Cerebellar nuclear complex (tissue), 1 donor: ENCODE measurements around the gene FAM124A.
"Not testable (repeated sequence)": the region's sequence is repeated elsewhere in the genome, so short reads cannot be mapped to it uniquely, and the experiment has no call there.

Experiments
- DNase-seq, 2 experiments: peaks; one replicate each; lab custom pipeline; 2025; lab: John Stamatoyannopoulos, UW

The FAM124A gene

DNA sequence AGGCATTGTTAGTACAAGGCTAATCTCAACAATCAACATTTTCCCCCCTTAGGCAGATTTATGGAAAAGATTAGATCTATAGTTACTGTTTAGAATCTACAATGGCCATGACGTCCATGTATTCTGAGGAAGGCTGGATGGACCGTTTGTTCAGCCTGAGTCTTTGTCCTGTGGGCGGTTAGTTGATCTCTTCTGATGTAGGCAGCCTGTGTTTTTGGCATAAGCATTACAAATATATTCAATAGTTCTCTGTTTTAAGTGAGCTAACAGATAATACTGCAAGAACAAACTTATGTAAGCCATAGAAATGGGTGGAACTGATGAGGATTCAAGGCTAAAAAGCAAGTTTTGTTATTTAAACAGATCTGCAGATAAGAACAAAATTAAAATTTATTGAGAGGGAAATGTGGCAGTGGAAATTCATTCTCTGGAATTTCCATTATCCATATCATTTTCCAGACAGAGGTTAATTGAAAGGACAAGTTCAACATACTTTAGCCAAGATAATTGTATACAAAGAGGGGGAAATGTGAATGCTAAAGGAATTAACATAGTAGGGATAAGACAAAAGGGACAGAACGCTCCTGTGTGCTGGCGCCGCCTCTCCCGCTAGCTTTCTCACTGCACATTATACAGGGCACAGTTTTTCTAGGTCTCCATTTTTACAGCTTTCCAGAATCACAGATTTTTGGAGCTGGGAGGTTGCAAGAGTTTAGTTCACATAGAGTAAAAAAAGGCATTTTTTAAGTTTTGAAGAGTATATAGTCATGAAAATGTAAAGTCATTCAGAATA is 48.6 kb downstream of the FAM124A start:
- no peak for DNase-seq

DNA sequence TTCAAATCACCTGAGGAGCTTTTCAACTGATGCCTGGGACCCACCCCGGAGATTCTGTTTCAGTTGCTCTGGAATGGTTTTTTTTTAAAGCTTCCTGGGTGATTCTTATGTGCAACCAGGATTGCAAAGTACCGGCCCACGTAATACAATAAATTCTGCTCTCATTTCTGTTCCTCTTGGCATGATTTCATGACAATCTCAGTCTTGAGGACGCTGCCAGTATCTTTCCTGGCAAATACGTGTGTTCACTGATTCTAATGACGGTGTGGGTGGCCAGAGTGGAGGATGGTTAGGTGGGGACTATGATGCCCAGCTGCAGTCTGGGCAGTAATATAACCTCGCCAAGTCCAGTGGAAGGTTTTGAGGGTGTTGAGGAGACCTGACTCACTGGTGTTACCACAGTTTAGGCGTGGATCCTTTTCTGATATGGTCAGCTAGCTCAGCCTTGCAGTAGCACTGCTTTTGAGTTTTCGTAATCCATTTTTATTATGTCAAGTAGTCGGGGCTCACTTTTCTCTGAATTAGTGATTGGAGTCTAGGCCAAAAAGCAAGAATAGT is 49.4 kb downstream of the FAM124A start:
- DNase-seq: no peak

DNA sequence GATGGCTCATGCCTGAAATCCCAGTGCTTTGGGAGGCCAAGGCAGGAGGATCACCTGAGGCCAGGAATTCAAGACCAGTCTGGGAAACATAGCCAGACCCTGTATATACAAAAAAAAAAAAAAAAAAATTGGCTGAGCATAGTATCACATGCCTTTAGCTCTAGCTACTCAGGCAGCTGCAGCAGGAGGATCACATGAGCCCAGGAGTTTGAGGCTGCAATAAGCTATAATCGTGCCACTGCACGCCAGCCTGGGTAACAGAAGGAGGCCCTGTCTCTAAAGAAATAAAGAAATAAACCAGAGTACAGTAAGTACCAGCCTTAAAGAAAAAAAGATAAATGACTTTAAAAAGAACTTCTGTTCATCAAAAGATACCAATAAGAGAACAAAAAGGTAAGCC is 52.9 kb downstream of the FAM124A start:
- no peak for DNase-seq

- DNase-seq: no peak
Measured at GRCh38 chr13:51276636-51277035, 54.4 kb downstream of the FAM124A start.

DNA sequence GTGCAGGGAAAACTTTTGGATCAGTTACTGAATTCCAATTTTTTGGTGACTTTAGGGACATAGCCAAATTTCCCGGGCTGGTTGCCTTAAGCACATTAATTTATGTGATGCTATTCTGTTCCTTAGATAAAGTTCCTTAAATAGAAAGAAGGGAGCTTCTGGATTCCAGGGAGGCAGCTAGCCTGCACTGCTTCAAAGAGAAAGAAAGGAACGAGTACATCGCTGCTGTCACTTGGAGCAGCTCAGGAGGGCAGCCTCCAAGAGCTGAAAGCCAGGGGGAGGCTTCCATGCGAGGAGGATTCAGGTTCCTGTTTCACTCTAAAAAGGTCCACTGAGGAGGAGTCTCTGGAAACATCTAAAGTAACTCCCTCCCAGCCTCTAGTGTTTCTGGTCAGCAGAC is 55.7 kb downstream of the FAM124A start:
- DNase-seq: no peak

GRCh38 chr13:51278426-51279130 is 56.4 kb downstream of the FAM124A start:
- DNase-seq: no peak

GRCh38 chr13:51280379-51280940 is 58.3 kb downstream of the FAM124A start:
- no peak for DNase-seq

GRCh38 chr13:51282322-51282721 is 60.1 kb downstream of the FAM124A start:
- no peak for DNase-seq

GRCh38 chr13:51282923-51283322 is 60.7 kb downstream of the FAM124A start:
- not testable (repeated sequence) for DNase-seq

- no peak for DNase-seq
Measured at GRCh38 chr13:51283371-51283770, 61.2 kb downstream of the FAM124A start.

DNA sequence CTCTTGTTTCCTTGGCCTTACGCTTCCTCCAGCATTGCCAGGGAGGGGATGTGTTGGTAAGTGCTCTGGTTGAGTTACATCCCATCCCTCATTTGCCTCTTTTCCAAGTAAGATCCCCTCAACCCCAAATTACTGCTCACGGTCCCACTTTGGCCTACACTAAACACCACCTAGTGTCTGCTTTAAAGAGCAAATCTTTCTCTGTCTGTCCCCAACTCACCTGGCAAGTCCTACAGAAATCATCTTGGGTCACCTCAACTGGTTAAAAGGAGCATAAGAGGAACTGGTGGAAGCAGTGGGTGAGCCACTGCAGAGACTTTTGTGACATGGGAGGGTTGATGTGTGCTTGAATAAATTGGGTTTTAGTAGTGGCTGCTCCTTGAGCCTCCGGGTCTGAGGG is 62.1 kb downstream of the FAM124A start:
- no peak for DNase-seq

GRCh38 chr13:51286135-51287002 is 64.2 kb downstream of the FAM124A start:
- peak in 1 of 2 experiments; percentile 75 for DNase-seq

DNA sequence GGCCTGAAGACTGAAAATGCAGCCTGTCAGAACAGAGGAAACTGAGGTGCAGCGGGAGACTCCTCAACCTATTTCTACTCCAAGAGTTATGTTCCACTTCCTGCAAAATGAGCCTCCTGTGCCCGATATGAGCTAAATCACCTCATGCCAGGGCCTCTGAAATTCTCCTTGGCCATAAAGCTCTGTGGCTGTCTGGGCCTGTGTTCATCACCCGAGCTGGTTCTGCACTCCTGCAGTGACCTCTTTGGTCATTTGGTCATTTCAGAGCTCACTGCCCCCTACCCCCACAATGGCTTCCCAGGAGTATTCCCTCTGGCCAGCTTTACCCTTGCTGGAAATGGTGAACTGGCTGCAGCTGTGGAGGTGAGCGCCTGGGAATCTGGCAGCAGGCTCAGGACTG is 65.6 kb downstream of the FAM124A start:
- no peak for DNase-seq

GRCh38 chr13:51288254-51288653 is 66.1 kb downstream of the FAM124A start:
- DNase-seq: not testable (repeated sequence)

DNA sequence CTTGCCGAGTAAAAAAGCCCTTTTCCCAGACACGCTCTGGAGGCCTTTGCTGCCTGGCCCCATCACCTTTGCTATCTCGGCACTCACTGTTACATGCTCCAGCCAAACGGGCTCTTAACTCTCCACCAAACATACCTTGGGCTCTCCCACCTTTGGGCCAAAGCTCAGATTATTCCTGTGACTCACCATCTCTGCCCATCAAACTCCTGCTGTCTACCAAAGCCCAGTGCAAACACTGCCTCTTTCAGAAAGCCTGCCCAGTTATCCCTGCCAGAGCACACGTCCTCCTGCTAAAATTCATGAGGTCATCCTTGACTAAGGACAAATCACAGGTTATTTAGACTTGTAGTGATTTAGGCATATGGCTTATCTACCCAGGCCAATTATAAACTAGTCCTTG is 69.1 kb downstream of the FAM124A start:
- no peak for DNase-seq

GRCh38 chr13:51292000-51292565 is 69.9 kb downstream of the FAM124A start:
- DNase-seq: no peak

GRCh38 chr13:51297556-51297955 is 75.4 kb downstream of the FAM124A start:
- no peak for DNase-seq

- no peak for DNase-seq
Measured at GRCh38 chr13:51298812-51299211, 76.6 kb downstream of the FAM124A start.

GRCh38 chr13:51303063-51303552 is 80.9 kb downstream of the FAM124A start:
- no peak for DNase-seq

DNA sequence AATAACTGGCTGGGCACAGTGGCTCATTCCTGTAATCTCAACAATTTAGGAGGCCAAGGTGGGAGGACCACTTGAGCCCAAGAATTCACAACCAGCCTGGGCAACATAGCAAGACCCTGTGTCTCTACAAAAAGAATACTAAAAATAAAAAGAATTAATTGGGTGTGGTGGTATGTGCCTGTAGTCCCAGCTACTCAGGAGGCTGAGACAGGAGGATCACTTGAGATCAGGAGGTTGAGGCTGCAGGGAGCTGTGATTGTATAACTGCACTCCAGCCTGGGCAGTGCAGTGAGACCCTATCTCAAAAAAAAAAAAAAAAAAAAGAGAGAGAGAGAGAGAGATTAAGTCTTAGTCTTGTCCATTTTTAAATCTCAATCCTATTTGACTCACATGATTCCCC is 81.7 kb downstream of the FAM124A start:
- no peak for DNase-seq

DNA sequence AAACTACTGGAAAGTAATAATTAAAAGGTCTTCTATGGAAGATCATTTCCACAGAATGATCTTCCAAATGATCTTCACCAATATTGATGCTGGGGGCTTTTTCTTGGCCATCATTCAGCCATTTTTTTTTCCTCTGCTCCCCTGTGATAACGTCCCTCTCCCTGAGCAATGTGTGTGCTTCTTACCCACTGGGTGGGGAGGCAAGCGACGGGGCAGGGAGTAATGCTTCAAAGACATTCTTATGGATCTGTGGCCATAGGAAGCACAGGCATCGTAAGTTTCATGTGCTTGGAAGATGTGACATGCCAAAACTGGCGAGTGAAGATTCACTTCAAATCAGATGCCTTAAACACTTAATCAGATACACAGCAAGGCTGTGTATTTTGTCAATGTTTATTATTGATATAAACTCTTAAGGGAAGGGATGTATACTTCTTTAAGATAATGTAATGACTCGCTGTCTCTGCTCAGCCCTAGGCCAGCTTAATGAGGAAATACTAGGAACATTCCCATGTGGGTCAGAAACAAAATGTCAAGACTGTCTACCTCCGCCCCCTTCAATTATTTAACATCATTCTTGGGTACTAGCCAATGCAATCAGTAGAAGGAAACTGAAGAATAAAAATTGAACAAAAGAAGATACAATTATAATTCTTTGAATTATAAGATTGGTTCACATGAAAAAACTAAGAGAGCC is 83.2 kb downstream of the FAM124A start:
- DNase-seq: no peak
